RKO (cell line): ENCODE results near the gene CYP2E1.
"Not testable (repeated sequence)": the region's sequence is repeated elsewhere in the genome, so short reads cannot be mapped to it uniquely, and the experiment has no call there.

ENCODE experiments used
- DNase-seq: peaks from one replicate; pipeline ENCODE4 v3.0.0-alpha.2; 2016; ENCODE audit warnings: low spot score

The CYP2E1 gene

GRCh38 chr10:133573460-133573859 lies 46.3 kb downstream of the CYP2E1 start:
- DNase-seq, result not testable (repeated sequence)

DNA sequence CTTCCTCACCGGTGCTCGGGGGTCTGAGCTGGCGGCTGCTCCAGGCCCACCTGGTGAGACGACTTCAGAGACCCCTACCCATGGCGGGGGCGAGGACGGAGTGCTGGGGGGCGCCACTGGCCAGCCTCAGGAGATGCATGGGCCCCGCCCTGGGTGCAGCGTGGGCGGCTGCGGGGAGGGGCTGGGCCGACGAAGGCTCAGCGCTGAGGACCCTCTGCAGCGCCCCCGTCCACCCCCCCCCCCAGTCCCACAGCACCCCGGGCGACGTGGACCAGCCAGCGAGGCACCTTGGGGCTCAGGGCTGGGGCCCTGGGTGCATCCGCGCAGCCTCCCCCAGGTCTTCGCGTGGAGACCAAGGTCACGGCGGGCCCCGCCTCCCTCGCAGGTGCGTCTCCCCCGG lies 49.9 kb downstream of the CYP2E1 start:
- DNase-seq, result not testable (repeated sequence)
